Activated CD8-positive, alpha-beta T cell treated with anti-CD3 and anti-CD28 coated beads for 36 hours (primary cell): Measurements from ENCODE around the gene VPS13D. TPM values are rescaled to one million over a fixed set of nuclear protein-coding genes. Genes with fewer than 3 reads are reported as not detected.

Experiments used
- ATAC-seq: fragments of 200-7000 bp; cut with Tn5 transposase; one replicate; pipeline ENCODE4 v1.10.0; 2021; ENCODE audit warnings: mild to moderate bottlenecking, moderate library complexity
- CTCF ChIA-PET: fragments of 350-600 bp; sonication (Branson Sonifier 250); formaldehyde crosslinking; loops from one replicate; lab custom pipeline; 2021; ENCODE audit warnings: antibody characterized with exemption; lab: Charles Lee
- POLR2A ChIA-PET: fragments of 350-600 bp; sonication (Branson Sonifier 250); formaldehyde crosslinking; loops from one replicate; lab custom pipeline; 2021; ENCODE audit warnings: antibody characterized with exemption; lab: Charles Lee
- DNase-seq: peaks from one replicate; pipeline ENCODE4 v3.0.0-alpha.2; 2020
- H3K27ac Mint-ChIP-seq: one replicate; pipeline ENCODE4 v1.8.0; 2021; ENCODE audit warnings: mild to moderate bottlenecking, mixed read lengths
- H3K27me3 Mint-ChIP-seq: one replicate; pipeline ENCODE4 v1.8.0; 2021; ENCODE audit warnings: mixed read lengths
- H3K36me3 Mint-ChIP-seq: one replicate; pipeline ENCODE4 v1.8.0; 2021; ENCODE audit warnings: low read depth, mixed read lengths
- H3K4me1 Mint-ChIP-seq: one replicate; pipeline ENCODE4 v1.8.0; 2021; ENCODE audit warnings: low read depth, mixed read lengths
- H3K4me3 Mint-ChIP-seq: one replicate; pipeline ENCODE4 v1.8.0; 2021; ENCODE audit warnings: mild to moderate bottlenecking, moderate library complexity, mixed read lengths
- H3K9me3 Mint-ChIP-seq: one replicate; pipeline ENCODE4 v1.8.0; 2021; ENCODE audit warnings: mixed read lengths
- intact Hi-C: fragments of 100-400 bp; cut with micrococcal nuclease; formaldehyde crosslinking; loops from one replicate; pipeline ENCODE4 v1.10.0; 2022
- total RNA-seq, 2 experiments: library from RNA; stranded (reverse); gene quantifications; one replicate each; pipeline ENCODE4 v1.2.3, GENCODE V29; 2021
- TF ChIP-seq, protein P1 (sequence below): fragments of 200-600 bp; IDR thresholded peaks from one replicate; pipeline ENCODE4 v1.8.0; 2022; ENCODE audit warnings: antibody characterized with exemption, mild to moderate bottlenecking

The VPS13D gene
- total RNA-seq, 2 experiments from 2014 or later = 28.1 to 30.7 TPM

DNA sequence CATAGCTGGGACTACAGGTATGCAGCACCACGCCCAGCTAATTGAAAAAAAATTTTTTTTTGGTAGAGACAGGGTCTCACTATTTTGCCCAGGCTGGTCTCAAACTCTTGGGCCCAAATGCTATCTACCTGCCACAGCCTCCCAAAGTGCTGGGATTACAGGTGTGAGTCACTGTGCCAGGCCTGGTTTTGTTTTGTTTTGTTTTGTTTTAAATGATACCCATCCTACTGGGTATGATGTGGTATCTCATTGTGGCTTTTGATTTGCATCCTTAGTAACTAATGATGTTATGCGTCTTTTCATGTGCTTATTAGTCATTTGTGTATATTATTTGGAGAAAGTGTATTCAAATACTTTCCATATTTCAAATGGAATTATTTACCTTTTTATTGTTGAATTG is 142.3 kb downstream of the VPS13D start:
- Mint-ChIP-seq H3K27ac (no peak overlapping the region), H3K4me3 (no peak overlapping the region), H3K36me3 (peaks cover 22% of the 10 kb centered on the region), H3K9me3 (no peaks in the 10 kb centered on the region), H3K27me3 (no peaks in the 10 kb centered on the region), H3K4me1 (peaks cover 7% of the 10 kb centered on the region)
- intact Hi-C loops = no loop called here
- no peak for DNase-seq
- no peak for ATAC-seq
- ChIA-PET CTCF (no interaction called here), POLR2A (no interaction called here)
- TF ChIP-seq, protein P1, sequence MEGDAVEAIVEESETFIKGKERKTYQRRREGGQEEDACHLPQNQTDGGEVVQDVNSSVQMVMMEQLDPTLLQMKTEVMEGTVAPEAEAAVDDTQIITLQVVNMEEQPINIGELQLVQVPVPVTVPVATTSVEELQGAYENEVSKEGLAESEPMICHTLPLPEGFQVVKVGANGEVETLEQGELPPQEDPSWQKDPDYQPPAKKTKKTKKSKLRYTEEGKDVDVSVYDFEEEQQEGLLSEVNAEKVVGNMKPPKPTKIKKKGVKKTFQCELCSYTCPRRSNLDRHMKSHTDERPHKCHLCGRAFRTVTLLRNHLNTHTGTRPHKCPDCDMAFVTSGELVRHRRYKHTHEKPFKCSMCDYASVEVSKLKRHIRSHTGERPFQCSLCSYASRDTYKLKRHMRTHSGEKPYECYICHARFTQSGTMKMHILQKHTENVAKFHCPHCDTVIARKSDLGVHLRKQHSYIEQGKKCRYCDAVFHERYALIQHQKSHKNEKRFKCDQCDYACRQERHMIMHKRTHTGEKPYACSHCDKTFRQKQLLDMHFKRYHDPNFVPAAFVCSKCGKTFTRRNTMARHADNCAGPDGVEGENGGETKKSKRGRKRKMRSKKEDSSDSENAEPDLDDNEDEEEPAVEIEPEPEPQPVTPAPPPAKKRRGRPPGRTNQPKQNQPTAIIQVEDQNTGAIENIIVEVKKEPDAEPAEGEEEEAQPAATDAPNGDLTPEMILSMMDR = no peak

DNA sequence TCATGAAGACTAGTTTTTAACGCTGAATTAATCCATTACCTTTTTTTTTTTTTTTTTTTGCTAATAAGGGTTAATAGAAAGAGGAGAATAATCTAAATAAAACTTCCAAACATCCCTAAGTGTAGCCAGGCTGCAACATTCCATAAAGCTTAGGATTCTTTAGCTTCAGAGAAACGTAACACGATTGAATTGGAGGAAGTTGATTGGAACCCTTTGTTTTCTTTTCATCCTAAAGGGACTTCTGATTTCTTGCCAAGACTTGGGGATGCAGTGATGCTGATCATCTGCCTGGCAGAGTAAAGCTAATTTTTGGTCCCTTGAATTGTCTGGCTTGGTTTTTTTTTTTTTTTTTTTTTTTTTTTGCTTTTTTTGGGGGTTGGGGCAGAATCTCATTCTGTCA is 142.9 kb downstream of the VPS13D start:
- H3K4me3 Mint-ChIP-seq = no peak overlapping the region
- no peak for ATAC-seq
- ChIA-PET POLR2A (no interaction called here), CTCF (no interaction called here)
- peaks cover 22% of the 10 kb centered on the region for H3K36me3 Mint-ChIP-seq
- no peak for DNase-seq
- H3K27ac Mint-ChIP-seq = no peak overlapping the region
- no peaks in the 10 kb centered on the region for H3K9me3 Mint-ChIP-seq
- TF ChIP-seq, protein P1 = no peak
- intact Hi-C loops = no loop called here
- H3K27me3 Mint-ChIP-seq = no peaks in the 10 kb centered on the region
- H3K4me1 Mint-ChIP-seq = peaks cover 7% of the 10 kb centered on the region

DNA sequence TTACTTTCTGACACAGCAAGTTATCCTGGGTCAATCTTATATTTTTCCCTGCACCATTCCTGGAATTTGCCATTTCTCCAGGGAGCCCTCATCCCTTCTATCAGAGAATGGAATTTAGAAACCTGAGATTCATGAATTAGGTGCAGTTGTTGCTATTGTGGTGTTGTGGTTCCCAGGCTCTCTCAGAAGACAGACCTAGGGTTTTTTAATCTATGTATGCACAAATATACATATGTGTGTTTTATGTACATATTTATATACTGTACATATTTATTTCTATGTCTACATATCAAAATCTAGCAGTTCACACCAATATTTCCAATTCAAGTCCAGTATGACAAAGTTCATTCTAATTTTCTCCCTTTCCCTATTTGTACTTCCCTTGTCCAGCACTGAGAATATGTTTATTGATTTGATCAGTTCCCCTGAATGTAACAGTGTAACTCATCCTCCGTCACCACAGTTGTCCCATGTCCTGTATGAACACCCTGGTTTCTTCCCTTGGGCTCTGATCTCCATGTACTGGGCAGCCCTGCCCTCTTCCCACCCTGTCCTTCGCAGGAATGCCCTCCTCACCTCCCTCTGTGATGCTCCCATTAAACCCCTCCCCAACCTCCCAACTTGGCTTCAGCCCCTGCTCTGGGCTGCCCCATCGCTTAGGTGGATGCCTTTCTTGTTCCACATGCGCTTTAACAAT is 145.5 kb downstream of the VPS13D start:
- DNase-seq (no peak), ATAC-seq (no peak)
- TF ChIP-seq, protein P1 = no peak
- Mint-ChIP-seq H3K36me3 (peaks cover 21% of the 10 kb centered on the region), H3K27ac (no peak overlapping the region), H3K27me3 (no peaks in the 10 kb centered on the region), H3K4me3 (no peak overlapping the region), H3K9me3 (no peaks in the 10 kb centered on the region), H3K4me1 (peaks cover 7% of the 10 kb centered on the region)
- ChIA-PET CTCF (no interaction called here), POLR2A (interaction anchor here (1.0 kb wide), 1 partner anchor 23 kb away, joined by 3 read pairs; no protein-coding TSS in a partner anchor)
- intact Hi-C loops = no loop called here

DNA sequence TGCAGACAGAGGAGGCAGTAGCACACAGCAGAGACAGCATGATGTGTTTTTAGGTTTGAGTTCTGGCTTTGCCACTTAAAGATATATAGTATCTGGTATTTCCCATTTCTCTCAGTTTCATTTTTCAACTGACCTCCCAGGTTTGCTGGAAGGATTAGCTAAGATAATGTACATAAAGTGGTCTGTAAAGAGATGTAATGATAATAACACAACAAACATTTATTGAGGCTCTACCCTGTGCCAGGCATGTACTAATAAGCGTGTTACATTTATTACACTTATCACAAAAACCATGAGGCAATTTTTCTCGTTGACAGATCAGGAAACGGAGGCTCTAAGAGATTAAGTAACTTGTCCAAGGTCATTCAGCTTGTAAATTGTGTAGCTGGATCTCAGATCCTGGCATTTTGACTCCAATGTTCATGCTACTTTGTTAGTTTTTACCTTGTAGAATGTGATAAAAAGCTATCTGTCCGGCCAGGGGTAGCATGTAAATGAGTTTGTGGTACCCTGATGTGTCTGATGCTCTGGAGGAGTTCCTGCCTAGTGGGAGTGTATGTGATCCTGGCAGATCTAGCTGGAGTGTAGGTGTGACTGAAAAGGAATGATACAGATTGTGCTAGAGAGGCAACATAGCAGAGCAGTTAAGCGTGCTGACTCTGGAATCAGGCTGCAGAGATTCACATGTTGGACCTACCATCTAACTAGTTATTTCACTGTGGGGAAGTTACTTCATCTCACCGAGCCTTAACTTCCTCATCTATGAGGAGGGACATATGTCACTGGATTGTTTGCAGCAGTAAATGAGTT is 146.6 kb downstream of the VPS13D start:
- intact Hi-C loops = no loop called here
- peaks cover 28% of the 10 kb centered on the region for H3K36me3 Mint-ChIP-seq
- ATAC-seq = no peak
- DNase-seq = no peak
- CTCF ChIA-PET = no interaction called here
- H3K9me3 Mint-ChIP-seq = no peaks in the 10 kb centered on the region
- no peaks in the 10 kb centered on the region for H3K27me3 Mint-ChIP-seq
- H3K4me3 Mint-ChIP-seq = no peak overlapping the region
- TF ChIP-seq, protein P1 = no peak
- H3K27ac Mint-ChIP-seq = no peak overlapping the region
- H3K4me1 Mint-ChIP-seq = peaks cover 8% of the 10 kb centered on the region
- POLR2A ChIA-PET = no interaction called here
